ENCODE results near the gene SEC31A.

- TF ChIP-seq ZNF274 (IDR thresholded peaks at IDR 0.05; ENCODE audit: low read depth, low read length) (no peak), YY1 (IDR thresholded peaks at IDR 0.05; ENCODE audit: insufficient read depth, insufficient read length) (no peak)
These were observed 87.2 kb downstream of the SEC31A start for GRCh38 chr4:82803746-82804145.

Measured in NT2/D1 (cell line).